Prostate gland (tissue), 2 donors: ENCODE measurements around the gene NOTCH1. TPM values are rescaled to one million over a fixed set of nuclear protein-coding genes. Genes with fewer than 3 reads are reported as not detected.

ENCODE experiments used
- DNase-seq: peaks from one replicate; pipeline ENCODE4 v3.0.0-alpha.2; 2019; ENCODE audit warnings: low spot score
- H3K27ac ChIP-seq, 2 donors: fragments of 200-600 bp; sonication (generic); 2 replicates each; pipeline ENCODE4 v1.5.1; 2017 to 2019
- H3K27me3 ChIP-seq: fragments of 200-600 bp; sonication (generic); replicated peaks from 2 replicates; pipeline ENCODE4 v1.5.1; 2019; ENCODE audit not compliant: insufficient read depth
- H3K36me3 ChIP-seq, 2 donors: fragments of 200-600 bp; sonication (generic); 1 replicate in 1 of 2; 2 replicates in 1 of 2; pipeline versions ENCODE4 v1.5.1 to v1.8.1; 2017 to 2019
- H3K4me1 ChIP-seq: fragments of 200-600 bp; sonication (generic); replicated peaks from 2 replicates; pipeline ENCODE4 v1.5.1; 2019
- H3K4me3 ChIP-seq, 2 donors: fragments of 200-600 bp; sonication (generic); 2 replicates each; pipeline ENCODE4 v1.5.1; 2017 to 2019
- H3K9me3 ChIP-seq: fragments of 200-600 bp; sonication (generic); 2 replicates; pipeline ENCODE4 v1.5.1; 2017
- POLR2A ChIP-seq: fragments of 450-650 bp; IDR thresholded peaks from one replicate; pipeline ENCODE4 v1.6.1; 2016; ENCODE audit warnings: antibody characterized with exemption, mild to moderate bottlenecking
- POLR2AphosphoS5 ChIP-seq: sonication (generic); formaldehyde crosslinking; IDR thresholded peaks from one replicate; pipeline ENCODE4 v1.6.1; 2017; ENCODE audit warnings: antibody characterized with exemption
- WGBS: methylation state at CpG from one replicate; pipeline ENCODE4 v1.1.5; 2018; 5-methylcytosine and 5-hydroxymethylcytosine counted together
- intact Hi-C: fragments of 100-400 bp; cut with DNase I; formaldehyde crosslinking; loops from one replicate; pipeline ENCODE4 v1.14.2; 2022
- total RNA-seq, 2 donors: library from RNA; depleted of rRNA; stranded (reverse); fragments of >200 nt; gene quantifications; one replicate each; pipeline ENCODE4 v1.1.0, GENCODE V29; 2016
- TF ChIP-seq, protein P1 (sequence below), 4 experiments: fragments of 200-600 bp in 2 of 4; fragments of 450-650 bp in 2 of 4; sonication (generic) in 2 of 4; IDR thresholded peaks; 1 replicate in 3 of 4; 2 replicates in 1 of 4; pipeline ENCODE4 v1.5.1; 2016 to 2019; ENCODE audit warnings: antibody characterized with exemption in 4 of 4, mild to moderate bottlenecking in 2 of 4, moderate library complexity in 2 of 4

NOTCH1 gene
- total RNA-seq, 2 donors from 2014 or later = 38.0 to 63.3 TPM

DNA sequence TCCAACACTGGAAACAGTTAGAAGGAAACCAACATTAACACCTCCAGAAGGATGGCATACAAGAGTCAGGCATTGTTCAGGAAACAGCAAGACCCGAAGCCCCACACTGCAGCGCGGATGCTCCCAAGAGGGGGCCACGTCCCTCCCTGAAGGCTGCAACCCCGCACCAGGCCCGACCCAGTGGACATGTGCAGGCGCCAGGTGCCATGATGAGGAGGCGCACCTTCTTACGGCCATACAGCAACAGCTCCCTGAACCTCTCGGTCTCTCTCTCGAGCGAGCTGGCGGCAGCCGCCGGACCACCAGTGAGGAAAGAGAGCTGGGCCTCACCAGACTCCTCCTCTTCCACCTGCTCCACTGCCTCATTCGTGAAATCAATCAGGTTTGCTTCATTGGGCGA, 83.2 kb downstream of the NOTCH1 start:
- Histone ChIP-seq H3K9me3 (no peaks in the 10 kb centered on the region), H3K36me3 (peaks cover 22 to 35% of the 10 kb centered on the region in 2 donors), H3K27ac (no peak overlapping the region), H3K4me3 (no peak overlapping the region), H3K27me3 (no peaks in the 10 kb centered on the region), H3K4me1 (no peaks in the 10 kb centered on the region)
- DNase-seq = no peak
- 99% methylated on average over 17 of the region's 17 CpGs for WGBS
- TF ChIP-seq, protein P1, sequence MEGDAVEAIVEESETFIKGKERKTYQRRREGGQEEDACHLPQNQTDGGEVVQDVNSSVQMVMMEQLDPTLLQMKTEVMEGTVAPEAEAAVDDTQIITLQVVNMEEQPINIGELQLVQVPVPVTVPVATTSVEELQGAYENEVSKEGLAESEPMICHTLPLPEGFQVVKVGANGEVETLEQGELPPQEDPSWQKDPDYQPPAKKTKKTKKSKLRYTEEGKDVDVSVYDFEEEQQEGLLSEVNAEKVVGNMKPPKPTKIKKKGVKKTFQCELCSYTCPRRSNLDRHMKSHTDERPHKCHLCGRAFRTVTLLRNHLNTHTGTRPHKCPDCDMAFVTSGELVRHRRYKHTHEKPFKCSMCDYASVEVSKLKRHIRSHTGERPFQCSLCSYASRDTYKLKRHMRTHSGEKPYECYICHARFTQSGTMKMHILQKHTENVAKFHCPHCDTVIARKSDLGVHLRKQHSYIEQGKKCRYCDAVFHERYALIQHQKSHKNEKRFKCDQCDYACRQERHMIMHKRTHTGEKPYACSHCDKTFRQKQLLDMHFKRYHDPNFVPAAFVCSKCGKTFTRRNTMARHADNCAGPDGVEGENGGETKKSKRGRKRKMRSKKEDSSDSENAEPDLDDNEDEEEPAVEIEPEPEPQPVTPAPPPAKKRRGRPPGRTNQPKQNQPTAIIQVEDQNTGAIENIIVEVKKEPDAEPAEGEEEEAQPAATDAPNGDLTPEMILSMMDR (IDR thresholded peaks at IDR 0.05) = no peak
- no peak for TF ChIP-seq POLR2A
- no peak for TF ChIP-seq POLR2AphosphoS5
- intact Hi-C loops = no loop called here

DNA sequence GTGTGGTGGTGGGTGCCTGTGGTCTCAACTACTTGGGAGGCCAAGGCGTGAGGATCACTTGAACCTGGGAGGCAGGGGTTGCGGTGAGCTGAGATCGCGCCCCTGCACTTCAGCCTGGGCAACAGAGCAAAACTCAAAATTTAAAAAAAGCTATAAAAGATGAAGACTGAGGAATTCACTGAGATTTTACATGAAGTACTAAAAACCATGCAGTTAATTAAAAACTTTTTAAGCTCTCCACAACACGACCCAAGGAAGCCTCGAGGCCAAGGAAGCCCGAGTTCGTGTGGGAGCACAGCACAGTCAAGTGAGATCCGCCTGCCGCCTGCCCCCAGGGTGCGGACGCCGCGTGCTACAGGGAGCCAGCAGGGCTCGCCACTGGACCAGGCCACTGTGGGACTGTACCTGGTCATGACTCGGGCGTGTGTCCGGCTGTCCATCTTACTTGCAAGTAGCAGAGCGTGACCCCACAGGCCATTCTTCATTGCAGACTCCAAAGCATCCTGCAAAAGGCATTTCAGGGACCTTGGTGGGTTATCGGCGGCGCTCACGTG, 85.0 kb downstream of the NOTCH1 start:
- WGBS = 95% methylated on average over 23 of the region's 23 CpGs
- H3K4me1 ChIP-seq = no peaks in the 10 kb centered on the region
- H3K27ac ChIP-seq = no peak overlapping the region
- no peaks in the 10 kb centered on the region for H3K9me3 ChIP-seq
- H3K4me3 ChIP-seq = no peak overlapping the region
- H3K27me3 ChIP-seq = no peaks in the 10 kb centered on the region
- intact Hi-C loops = no loop called here
- TF ChIP-seq, protein P1 (IDR thresholded peaks at IDR 0.05) = no peak
- no peak for TF ChIP-seq POLR2AphosphoS5
- TF ChIP-seq POLR2A = no peak
- no peak for DNase-seq
- peaks cover 29 to 48% of the 10 kb centered on the region in 2 donors for H3K36me3 ChIP-seq

DNA sequence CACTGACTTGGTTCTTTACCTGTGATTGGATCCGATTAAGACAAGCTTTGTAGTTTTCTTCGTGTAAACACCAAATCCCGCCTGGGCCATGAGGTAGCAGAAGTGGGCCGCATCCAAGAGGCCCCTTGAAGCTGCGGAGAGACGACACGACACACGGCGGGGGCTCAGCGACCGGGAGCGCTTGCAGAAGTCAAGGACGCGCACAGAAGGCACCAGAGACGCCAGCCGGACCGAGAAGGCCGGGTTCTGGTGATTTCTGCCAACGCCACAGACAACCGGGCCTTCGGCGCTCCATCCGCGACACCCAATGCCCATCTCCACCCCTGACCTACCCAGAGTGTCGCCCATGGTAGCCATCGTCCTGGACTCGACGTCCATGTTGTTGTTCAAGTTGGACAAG, 86.4 kb downstream of the NOTCH1 start:
- H3K36me3 ChIP-seq = peaks cover 25 to 49% of the 10 kb centered on the region in 2 donors
- H3K27ac ChIP-seq = no peak overlapping the region
- 93% methylated on average over 28 of the region's 28 CpGs for WGBS
- H3K4me3 ChIP-seq = no peak overlapping the region
- no peaks in the 10 kb centered on the region for H3K4me1 ChIP-seq
- TF ChIP-seq, protein P1 (IDR thresholded peaks at IDR 0.05) = no peak
- TF ChIP-seq POLR2A = no peak
- TF ChIP-seq POLR2AphosphoS5 = no peak
- H3K9me3 ChIP-seq = no peaks in the 10 kb centered on the region
- H3K27me3 ChIP-seq = no peaks in the 10 kb centered on the region
- intact Hi-C loops = no loop called here
- DNase-seq = no peak

DNA sequence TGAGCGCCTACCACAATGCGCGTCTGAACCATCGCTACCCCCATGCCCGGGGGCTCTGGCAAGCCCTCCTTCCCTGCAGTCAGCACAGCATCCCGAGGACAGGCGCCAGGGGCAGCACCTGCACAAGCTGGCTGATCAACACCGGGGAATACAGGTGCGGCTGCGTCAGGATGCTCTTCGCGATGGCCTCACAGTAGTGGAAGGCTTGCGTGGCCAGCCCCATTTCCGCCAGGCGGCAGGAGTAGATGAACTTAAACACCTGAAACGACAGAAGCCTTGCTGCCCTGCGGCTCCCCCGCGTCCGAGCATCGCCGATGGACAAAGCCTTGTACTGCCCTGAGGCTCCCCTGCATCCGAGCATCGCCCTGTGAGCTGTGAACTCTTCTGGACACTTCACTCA, 88.5 kb downstream of the NOTCH1 start:
- no peak overlapping the region for H3K4me3 ChIP-seq
- no peaks in the 10 kb centered on the region for H3K27me3 ChIP-seq
- 89% methylated on average over 23 of the region's 24 CpGs for WGBS
- no peak overlapping the region for H3K27ac ChIP-seq
- peaks cover 19 to 39% of the 10 kb centered on the region in 2 donors for H3K36me3 ChIP-seq
- H3K9me3 ChIP-seq = no peaks in the 10 kb centered on the region
- TF ChIP-seq POLR2A = no peak
- TF ChIP-seq POLR2AphosphoS5 = no peak
- TF ChIP-seq, protein P1 (IDR thresholded peaks at IDR 0.05) = no peak
- DNase-seq = no peak
- no peaks in the 10 kb centered on the region for H3K4me1 ChIP-seq
- intact Hi-C loops = no loop called here

DNA sequence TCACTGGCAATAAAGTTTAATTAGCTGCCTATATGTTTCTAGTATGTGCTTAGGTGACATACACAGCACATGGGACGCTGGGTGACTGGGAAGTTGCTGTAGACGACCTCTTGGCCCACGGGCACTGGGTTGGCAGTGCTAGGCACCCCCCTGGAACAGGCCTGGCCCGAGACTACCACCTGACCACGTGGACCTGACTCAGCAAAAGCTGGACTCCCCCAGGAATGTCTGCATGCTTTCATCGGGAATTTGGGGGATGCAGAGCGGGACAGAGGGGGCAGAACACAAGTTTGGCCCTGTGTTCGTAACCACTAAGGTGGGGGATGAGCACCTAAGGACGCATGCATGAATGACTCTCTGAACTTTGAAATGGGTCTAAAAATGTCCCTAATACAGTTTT, 89.6 kb downstream of the NOTCH1 start:
- TF ChIP-seq POLR2A (no peak), POLR2AphosphoS5 (no peak)
- TF ChIP-seq, protein P1 (IDR thresholded peaks at IDR 0.05) = no peak
- WGBS = 87% methylated on average over 8 of the region's 9 CpGs
- Histone ChIP-seq H3K9me3 (no peaks in the 10 kb centered on the region), H3K4me1 (no peaks in the 10 kb centered on the region), H3K27ac (no peak overlapping the region), H3K27me3 (no peaks in the 10 kb centered on the region), H3K36me3 (peaks cover 19 to 47% of the 10 kb centered on the region in 2 donors), H3K4me3 (no peak overlapping the region)
- DNase-seq = no peak
- intact Hi-C loops = no loop called here
